Activated naive CD8-positive, alpha-beta T cell treated with anti-CD3 and anti-CD28 coated beads for 36 hours (primary cell): ENCODE results near the gene IMPA2. TPM values are rescaled to one million over a fixed set of nuclear protein-coding genes. Genes with fewer than 3 reads are reported as not detected.
"Not testable (repeated sequence)": the region's sequence is repeated elsewhere in the genome, so short reads cannot be mapped to it uniquely, and the experiment has no call there.

ENCODE experiments used
- DNase-seq: peaks from one replicate; pipeline ENCODE4 v3.0.0; 2021
- H3K27ac Mint-ChIP-seq: one replicate; pipeline ENCODE4 v1.8.0; 2022; ENCODE audit warnings: mild to moderate bottlenecking, moderate library complexity, mixed read lengths
- H3K27me3 Mint-ChIP-seq: one replicate; pipeline ENCODE4 v1.8.0; 2022; ENCODE audit warnings: mild to moderate bottlenecking, mixed read lengths
- H3K36me3 Mint-ChIP-seq: one replicate; pipeline ENCODE4 v1.8.0; 2021; ENCODE audit warnings: mild to moderate bottlenecking, mixed read lengths
- H3K4me1 Mint-ChIP-seq: one replicate; pipeline ENCODE4 v1.8.0; 2021; ENCODE audit warnings: mixed read lengths
- H3K4me3 Mint-ChIP-seq: one replicate; pipeline ENCODE4 v1.8.0; 2022; ENCODE audit warnings: mild to moderate bottlenecking, moderate library complexity, mixed read lengths
- H3K9me3 Mint-ChIP-seq: one replicate; pipeline ENCODE4 v1.8.0; 2022; ENCODE audit warnings: mixed read lengths
- total RNA-seq, 2 experiments: library from RNA; stranded (reverse); gene quantifications; one replicate each; pipeline ENCODE4 v1.2.3, GENCODE V29; 2021

Gene IMPA2
- total RNA-seq, 2 experiments from 2014 or later: 16.0 to 17.2 TPM

DNA sequence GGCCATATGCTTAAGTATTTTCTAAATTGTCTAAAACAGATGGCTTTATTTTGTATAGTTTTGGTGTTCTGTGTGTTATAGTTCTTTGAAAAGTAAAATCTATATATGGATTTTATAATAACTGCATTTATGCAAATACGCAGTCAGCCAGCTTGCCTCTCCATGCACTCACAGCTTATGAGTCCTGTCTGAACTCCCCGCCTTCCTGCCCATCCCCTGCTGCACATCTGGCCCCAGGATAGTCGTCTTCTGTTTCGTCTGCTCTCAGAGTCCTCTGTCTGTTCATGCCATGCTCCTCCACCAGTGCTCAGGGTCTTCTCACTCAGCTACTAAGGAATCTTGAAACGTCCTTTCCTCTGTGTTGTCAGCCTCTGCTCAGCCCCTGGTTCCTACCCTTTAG, 84.1 kb downstream of the IMPA2 start:
- H3K27ac Mint-ChIP-seq: no peak overlapping the region
- H3K27me3 Mint-ChIP-seq: peaks cover 10% of the 10 kb centered on the region
- H3K36me3 Mint-ChIP-seq: no peaks in the 10 kb centered on the region
- DNase-seq: no peak
- no peaks in the 10 kb centered on the region for H3K4me1 Mint-ChIP-seq
- H3K9me3 Mint-ChIP-seq: no peaks in the 10 kb centered on the region
- no peak overlapping the region for H3K4me3 Mint-ChIP-seq

GRCh38 chr18:12066910-12067511, 85.7 kb downstream of the IMPA2 start:
- no peaks in the 10 kb centered on the region for H3K4me1 Mint-ChIP-seq
- no peak overlapping the region for H3K4me3 Mint-ChIP-seq
- H3K9me3 Mint-ChIP-seq: no peaks in the 10 kb centered on the region
- no peak for DNase-seq
- no peak overlapping the region for H3K27ac Mint-ChIP-seq
- H3K27me3 Mint-ChIP-seq: peaks cover 16% of the 10 kb centered on the region
- no peaks in the 10 kb centered on the region for H3K36me3 Mint-ChIP-seq

- no peaks in the 10 kb centered on the region for H3K36me3 Mint-ChIP-seq
- DNase-seq: no peak
- no peaks in the 10 kb centered on the region for H3K9me3 Mint-ChIP-seq
- H3K4me3 Mint-ChIP-seq: no peak overlapping the region
- H3K4me1 Mint-ChIP-seq: no peaks in the 10 kb centered on the region
- no peak overlapping the region for H3K27ac Mint-ChIP-seq
- H3K27me3 Mint-ChIP-seq: peaks cover 16% of the 10 kb centered on the region
These were observed 86.4 kb downstream of the IMPA2 start for GRCh38 chr18:12067671-12068070.

DNA sequence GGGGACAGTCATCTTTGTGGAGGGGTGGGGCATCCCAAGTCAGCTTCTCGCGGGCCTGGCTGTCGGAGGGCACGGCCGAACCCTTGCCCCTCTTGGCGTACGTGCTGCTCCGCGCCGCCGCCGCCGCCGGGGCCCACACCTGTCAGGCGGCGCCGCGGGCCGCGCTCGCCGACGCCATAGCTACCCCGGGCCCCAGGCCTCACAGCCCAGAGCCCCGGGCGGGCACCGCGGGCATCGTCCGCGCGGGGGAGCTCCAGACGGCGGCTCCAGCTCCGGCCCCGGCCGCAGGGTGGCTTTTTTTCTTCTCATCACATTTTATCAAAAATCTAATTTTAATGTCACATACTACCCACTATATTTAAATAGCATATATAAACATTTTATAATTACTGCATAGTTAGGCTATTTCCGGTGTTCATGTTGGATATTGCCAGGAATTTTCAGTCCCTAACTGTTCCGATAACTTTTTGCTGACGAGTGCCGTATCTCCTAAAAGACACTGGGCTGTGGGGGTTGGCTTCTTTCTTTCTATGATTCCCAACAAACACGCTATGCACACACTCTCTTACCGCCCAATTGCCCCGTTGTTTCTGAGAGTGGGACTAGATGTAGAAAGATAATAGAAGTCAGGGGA, 87.1 kb downstream of the IMPA2 start:
- not testable (repeated sequence) for H3K9me3 Mint-ChIP-seq, H3K36me3 Mint-ChIP-seq, H3K4me1 Mint-ChIP-seq, H3K27ac Mint-ChIP-seq, H3K4me3 Mint-ChIP-seq
- DNase-seq: peak; percentile 17
- peaks cover 21% of the 10 kb centered on the region for H3K27me3 Mint-ChIP-seq

- Mint-ChIP-seq H3K4me3 (no peak overlapping the region), H3K36me3 (no peaks in the 10 kb centered on the region), H3K9me3 (no peaks in the 10 kb centered on the region), H3K4me1 (no peaks in the 10 kb centered on the region), H3K27ac (no peak overlapping the region), H3K27me3 (peaks cover 23% of the 10 kb centered on the region)
- DNase-seq: no peak
These were observed 87.6 kb downstream of the IMPA2 start for GRCh38 chr18:12068950-12069320.

- not testable (repeated sequence) for H3K36me3 Mint-ChIP-seq, H3K4me3 Mint-ChIP-seq, H3K4me1 Mint-ChIP-seq, H3K9me3 Mint-ChIP-seq, H3K27ac Mint-ChIP-seq, DNase-seq
- peaks cover 33% of the 10 kb centered on the region for H3K27me3 Mint-ChIP-seq
These were observed 89.8 kb downstream of the IMPA2 start for GRCh38 chr18:12071066-12071465.

DNA sequence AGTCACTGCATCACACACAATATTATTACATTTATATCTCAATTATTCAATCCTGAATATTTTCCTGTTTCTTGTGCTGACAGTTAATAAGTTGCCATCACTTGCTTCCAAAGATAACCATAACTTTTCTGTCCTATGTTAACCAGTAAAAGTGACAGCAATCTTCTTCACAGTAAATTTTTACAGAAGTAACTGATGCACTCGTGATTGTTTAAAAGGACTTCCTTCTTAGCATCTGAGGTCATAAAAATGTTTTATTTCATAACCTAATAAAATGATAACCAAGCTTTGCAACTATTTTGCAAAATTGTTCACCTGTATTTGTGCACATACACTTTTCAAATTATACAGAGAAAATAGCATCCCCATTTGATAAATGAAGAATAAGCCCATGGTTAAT, 91.7 kb downstream of the IMPA2 start:
- Mint-ChIP-seq H3K27ac (no peak overlapping the region), H3K9me3 (no peaks in the 10 kb centered on the region), H3K27me3 (peaks cover 38% of the 10 kb centered on the region), H3K4me1 (no peaks in the 10 kb centered on the region), H3K36me3 (no peaks in the 10 kb centered on the region), H3K4me3 (no peak overlapping the region)
- DNase-seq: no peak

GRCh38 chr18:12074736-12075135, 93.4 kb downstream of the IMPA2 start:
- no peaks in the 10 kb centered on the region for H3K4me1 Mint-ChIP-seq
- H3K27me3 Mint-ChIP-seq: peaks cover 33% of the 10 kb centered on the region
- DNase-seq: no peak
- no peak overlapping the region for H3K27ac Mint-ChIP-seq
- H3K4me3 Mint-ChIP-seq: no peak overlapping the region
- H3K9me3 Mint-ChIP-seq: no peaks in the 10 kb centered on the region
- H3K36me3 Mint-ChIP-seq: no peaks in the 10 kb centered on the region

DNA sequence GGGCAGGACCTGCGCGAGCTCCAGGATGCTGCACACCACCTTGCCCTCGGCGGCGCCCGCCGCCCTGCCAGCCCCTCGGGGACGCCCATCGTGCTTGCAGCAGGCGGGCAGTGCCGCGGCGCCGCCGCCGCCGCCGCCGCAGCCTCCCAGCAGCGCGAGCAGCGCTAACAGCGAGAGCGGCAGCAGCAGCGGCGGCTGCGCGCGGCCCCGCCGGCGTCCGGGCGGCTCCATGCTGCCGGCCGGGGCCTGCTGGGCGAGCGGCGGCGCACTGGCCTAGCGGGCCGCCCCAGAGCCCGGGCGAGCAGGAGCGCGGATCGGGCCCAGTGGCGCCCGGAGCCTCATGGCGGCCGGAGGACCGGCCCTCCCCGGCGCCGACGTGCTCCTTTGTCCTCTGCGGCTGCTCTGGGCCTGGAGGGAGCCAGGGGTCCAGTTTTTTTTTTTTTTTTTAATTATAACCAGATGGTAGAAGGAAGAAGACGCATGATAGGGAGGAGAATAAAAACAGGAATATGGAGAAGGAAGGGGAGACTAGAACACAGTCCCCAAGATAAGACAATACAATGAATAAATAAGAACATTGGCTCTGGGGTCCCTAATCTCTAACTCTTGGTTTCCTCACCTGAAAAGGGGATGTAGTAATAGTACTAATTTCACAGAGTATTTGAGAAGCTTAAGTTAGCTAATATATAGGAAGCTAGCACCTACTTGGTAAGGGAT, 95.3 kb downstream of the IMPA2 start:
- Mint-ChIP-seq H3K4me3 (no peak overlapping the region), H3K4me1 (no peaks in the 10 kb centered on the region), H3K27me3 (peaks cover 29% of the 10 kb centered on the region), H3K27ac (no peak overlapping the region), H3K36me3 (no peaks in the 10 kb centered on the region), H3K9me3 (no peaks in the 10 kb centered on the region)
- no peak for DNase-seq

- not testable (repeated sequence) for H3K9me3 Mint-ChIP-seq, H3K4me3 Mint-ChIP-seq, H3K27ac Mint-ChIP-seq, H3K4me1 Mint-ChIP-seq, H3K36me3 Mint-ChIP-seq, DNase-seq
- peaks cover 26% of the 10 kb centered on the region for H3K27me3 Mint-ChIP-seq
These were observed 96.7 kb downstream of the IMPA2 start for GRCh38 chr18:12077994-12078393.

- Mint-ChIP-seq H3K27ac (no peak overlapping the region), H3K4me3 (no peak overlapping the region), H3K9me3 (no peaks in the 10 kb centered on the region), H3K36me3 (no peaks in the 10 kb centered on the region), H3K4me1 (no peaks in the 10 kb centered on the region), H3K27me3 (peaks cover 20% of the 10 kb centered on the region)
- no peak for DNase-seq
These were observed 98.4 kb downstream of the IMPA2 start for GRCh38 chr18:12079491-12080237.

Other genes with a start within 250 kb of the IMPA2 start
- gene CHMP1B, start 130.1 kb upstream of the IMPA2 start, total RNA-seq: 10 to 100 TPM; 22.8 to 23.0 TPM
- gene MPPE1, start 73.2 kb upstream of the IMPA2 start, total RNA-seq: 10 to 100 TPM; 25.3 to 27.1 TPM
- gene ANKRD62, start 112.3 kb downstream of the IMPA2 start, total RNA-seq: not detected